Measurements from ENCODE around the gene TTC7B.
"Not testable (repeated sequence)": the region's sequence is repeated elsewhere in the genome, so short reads cannot be mapped to it uniquely, and the experiment has no call there.

The TTC7B gene

GRCh38 chr14:90538716-90539495 lies 277.3 kb downstream of the TTC7B start:
- DNase-seq: no peak

GRCh38 chr14:90538095-90538494 lies 278.1 kb downstream of the TTC7B start:
- DNase-seq: no peak

GRCh38 chr14:90536511-90537191 lies 279.6 kb downstream of the TTC7B start:
- no peak for DNase-seq

GRCh38 chr14:90536092-90536491 lies 280.1 kb downstream of the TTC7B start:
- no peak for DNase-seq

GRCh38 chr14:90535556-90536090 lies 280.6 kb downstream of the TTC7B start:
- no peak for DNase-seq

- no peak for DNase-seq
Measured at GRCh38 chr14:90534838-90535555, 281.2 kb downstream of the TTC7B start.

GRCh38 chr14:90534091-90534837 lies 282.0 kb downstream of the TTC7B start:
- no peak for DNase-seq

GRCh38 chr14:90533591-90534021 lies 282.6 kb downstream of the TTC7B start:
- no peak for DNase-seq

GRCh38 chr14:90532826-90533525 lies 283.3 kb downstream of the TTC7B start:
- DNase-seq: no peak

- DNase-seq: no peak
Measured at GRCh38 chr14:90531497-90531896, 284.7 kb downstream of the TTC7B start.

GRCh38 chr14:90530523-90530922 lies 285.7 kb downstream of the TTC7B start:
- no peak for DNase-seq

GRCh38 chr14:90527978-90528377 lies 288.3 kb downstream of the TTC7B start:
- no peak for DNase-seq

- not testable (repeated sequence) for DNase-seq
Measured at GRCh38 chr14:90526536-90526935, 289.7 kb downstream of the TTC7B start.

- DNase-seq: not testable (repeated sequence)
Measured at GRCh38 chr14:90525353-90526028, 290.7 kb downstream of the TTC7B start.

- no peak for DNase-seq
Measured at GRCh38 chr14:90523961-90524875, 292.0 kb downstream of the TTC7B start.

GRCh38 chr14:90523544-90523943 lies 292.7 kb downstream of the TTC7B start:
- DNase-seq: no peak

- no peak for DNase-seq
Measured at GRCh38 chr14:90522571-90523191, 293.5 kb downstream of the TTC7B start.

GRCh38 chr14:90521930-90522483 lies 294.2 kb downstream of the TTC7B start:
- DNase-seq: no peak
